HG03045 (cell line): ENCODE data around the gene MCRIP2.

Source experiments
- ATAC-seq: cut with Tn5 transposase; IDR thresholded peaks from one replicate; pipeline ENCODE4 v1.9.1; 2021; ENCODE audit warnings: mild to moderate bottlenecking, moderate library complexity; ENCODE audit not compliant: unreplicated experiment

Gene MCRIP2

GRCh38 chr16:667780-668518 lies 26.3 kb downstream of the MCRIP2 start, which contains the start of gene RHOT2:
Gene RHOT2, plus strand, starts transcription at chr16:668132. Its CDS starts 68 bp downstream, at chr16:668200.
- peak; percentile 72 for ATAC-seq

GRCh38 chr16:668519-669171 lies 27.0 kb downstream of the MCRIP2 start:
- no peak for ATAC-seq

- ATAC-seq = no peak
Measured at GRCh38 chr16:669666-670065, 28.0 kb downstream of the MCRIP2 start.

- ATAC-seq = no peak
Measured at GRCh38 chr16:670485-671352, 29.1 kb downstream of the MCRIP2 start.

GRCh38 chr16:671353-672131 lies 29.9 kb downstream of the MCRIP2 start:
- no peak for ATAC-seq

GRCh38 chr16:672371-672770 lies 30.7 kb downstream of the MCRIP2 start:
- no peak for ATAC-seq

- ATAC-seq = no peak
Measured at GRCh38 chr16:672851-673250, 31.2 kb downstream of the MCRIP2 start.

- no peak for ATAC-seq
Measured at GRCh38 chr16:673399-673991, 31.9 kb downstream of the MCRIP2 start.

- no peak for ATAC-seq
Measured at GRCh38 chr16:674214-674881, 32.7 kb downstream of the MCRIP2 start.

GRCh38 chr16:674968-675883 lies 33.6 kb downstream of the MCRIP2 start, which contains the start of gene RHBDL1:
Gene RHBDL1, plus strand, starts transcription at chr16:675671. Its CDS starts 120 bp downstream, at chr16:675791.
- no peak for ATAC-seq

GRCh38 chr16:675884-676564 lies 34.4 kb downstream of the MCRIP2 start:
- ATAC-seq = no peak

- no peak for ATAC-seq
Measured at GRCh38 chr16:676565-676902, 34.9 kb downstream of the MCRIP2 start.

GRCh38 chr16:676913-677312 lies 35.3 kb downstream of the MCRIP2 start:
- no peak for ATAC-seq

GRCh38 chr16:677316-678190 lies 35.9 kb downstream of the MCRIP2 start:
- ATAC-seq = no peak

GRCh38 chr16:678209-678857 lies 36.7 kb downstream of the MCRIP2 start:
- ATAC-seq = no peak
